GM18868 (cell line): ENCODE measurements around the gene DNAH17.

ENCODE experiments used
- ATAC-seq: cut with Tn5 transposase; IDR thresholded peaks from one replicate; pipeline ENCODE4 v1.9.1; 2021; ENCODE audit warnings: mild to moderate bottlenecking, moderate library complexity; ENCODE audit not compliant: unreplicated experiment

DNAH17 gene

GRCh38 chr17:78434455-78435329 is 142.5 kb downstream of the DNAH17 start:
- ATAC-seq: no peak

- no peak for ATAC-seq
Observed at GRCh38 chr17:78433780-78434335, 143.3 kb downstream of the DNAH17 start.

GRCh38 chr17:78433013-78433727 is 144.0 kb downstream of the DNAH17 start:
- ATAC-seq: no peak

DNA sequence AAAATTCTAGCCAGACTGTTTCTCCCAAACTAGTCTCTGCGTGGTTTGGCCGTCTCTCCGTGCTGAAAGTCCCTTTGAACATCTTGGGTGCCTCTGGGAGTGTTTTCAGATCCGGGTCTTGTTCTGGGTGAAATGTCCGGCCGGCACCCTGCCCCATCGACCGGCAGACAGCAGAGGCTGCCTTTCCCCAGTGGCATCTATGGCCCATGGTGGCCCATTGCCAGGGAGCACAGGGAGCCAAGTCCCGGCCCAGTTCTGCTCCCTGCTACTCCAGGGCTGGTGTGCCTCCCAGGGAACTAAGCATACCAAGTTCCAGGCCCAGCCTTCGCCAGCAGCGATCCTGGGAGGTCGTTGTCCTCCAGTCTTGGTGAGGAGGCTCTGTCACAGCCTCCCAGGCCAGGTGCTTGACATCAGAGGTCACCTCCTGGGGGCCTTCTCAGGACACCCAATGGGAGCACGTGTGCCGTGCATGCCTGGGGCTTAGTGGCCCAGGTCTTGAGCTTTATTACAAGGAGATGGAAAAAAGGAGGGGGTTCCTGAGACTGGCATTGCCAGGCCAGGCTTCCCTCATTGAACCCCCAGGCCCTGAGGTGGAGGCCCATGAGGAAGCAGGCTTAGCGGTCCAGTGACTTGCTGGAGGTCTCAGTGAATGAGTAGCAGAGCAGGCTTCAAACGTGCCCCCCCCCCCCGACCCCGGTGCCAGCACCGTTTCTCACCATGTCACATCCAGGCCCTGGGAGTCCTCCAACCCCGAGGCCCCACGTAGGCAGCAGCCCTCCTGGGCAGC is 144.8 kb downstream of the DNAH17 start:
- ATAC-seq: no peak

DNA sequence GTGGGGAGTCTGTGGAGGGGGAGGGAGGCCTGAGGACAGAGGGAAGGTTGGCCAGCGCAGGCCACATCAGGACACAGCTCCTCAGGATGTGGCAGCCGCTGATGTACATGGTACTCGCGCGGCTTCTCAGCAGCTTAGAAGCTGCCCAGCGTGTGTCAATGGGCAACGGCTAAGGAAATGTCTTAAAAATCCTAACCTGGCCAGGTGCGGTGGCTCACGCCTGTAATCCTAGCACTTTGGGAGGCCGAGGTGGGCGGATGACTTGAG is 145.6 kb downstream of the DNAH17 start:
- ATAC-seq: no peak

- ATAC-seq: no peak
Observed at GRCh38 chr17:78430892-78431691, 146.1 kb downstream of the DNAH17 start.

DNA sequence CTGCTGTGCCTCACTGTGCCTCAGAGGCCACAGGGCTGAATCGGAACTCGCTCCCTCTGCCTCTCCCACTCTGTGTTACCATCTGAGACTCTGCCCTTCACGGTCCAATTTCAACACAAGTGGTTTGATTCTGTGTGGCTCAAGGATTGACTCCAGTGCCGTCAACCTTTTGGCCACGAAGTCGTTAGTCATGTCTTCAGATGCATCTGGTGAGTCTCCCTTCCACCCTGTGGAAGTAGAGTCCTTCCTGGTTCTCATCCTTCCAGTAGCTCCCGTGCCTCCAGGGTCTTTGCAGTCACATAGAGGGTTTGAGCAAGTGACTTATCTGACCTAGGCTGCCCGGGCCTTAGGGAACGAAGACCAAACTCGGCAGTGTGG is 147.6 kb downstream of the DNAH17 start:
- no peak for ATAC-seq

- ATAC-seq: no peak
Observed at GRCh38 chr17:78428836-78429617, 148.2 kb downstream of the DNAH17 start.

DNA sequence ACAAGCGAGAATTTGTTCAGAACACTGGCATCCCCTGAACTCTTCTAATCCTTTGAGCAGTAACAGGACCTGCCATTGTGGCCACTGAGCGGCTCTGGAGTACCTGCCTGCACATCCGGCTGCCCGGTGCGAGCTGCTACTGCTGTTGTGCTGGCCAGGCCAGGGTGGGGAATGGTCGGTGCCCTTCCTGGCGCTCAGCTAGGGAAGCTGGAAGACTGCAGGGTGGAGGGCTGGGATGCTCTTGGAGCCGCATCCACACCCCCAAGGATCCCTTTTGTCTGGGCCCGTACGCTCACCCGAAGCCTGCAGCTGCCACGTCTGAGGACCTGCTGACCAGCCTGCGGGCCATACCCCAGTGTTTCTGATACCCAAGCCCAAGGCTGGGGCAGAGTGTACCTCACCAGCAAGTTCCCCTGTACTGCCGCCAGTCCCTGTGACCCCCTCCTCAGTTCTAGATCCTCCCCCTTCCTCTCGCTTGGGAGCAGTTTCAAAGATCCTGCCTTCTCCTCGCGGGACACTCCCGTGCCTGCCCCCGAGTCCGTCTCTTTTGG is 149.1 kb downstream of the DNAH17 start:
- no peak for ATAC-seq

GRCh38 chr17:78427140-78427539 is 150.1 kb downstream of the DNAH17 start:
- ATAC-seq: no peak

- no peak for ATAC-seq
Observed at GRCh38 chr17:78426293-78426879, 150.8 kb downstream of the DNAH17 start.

- no peak for ATAC-seq
Observed at GRCh38 chr17:78425429-78425828, 151.8 kb downstream of the DNAH17 start.

DNA sequence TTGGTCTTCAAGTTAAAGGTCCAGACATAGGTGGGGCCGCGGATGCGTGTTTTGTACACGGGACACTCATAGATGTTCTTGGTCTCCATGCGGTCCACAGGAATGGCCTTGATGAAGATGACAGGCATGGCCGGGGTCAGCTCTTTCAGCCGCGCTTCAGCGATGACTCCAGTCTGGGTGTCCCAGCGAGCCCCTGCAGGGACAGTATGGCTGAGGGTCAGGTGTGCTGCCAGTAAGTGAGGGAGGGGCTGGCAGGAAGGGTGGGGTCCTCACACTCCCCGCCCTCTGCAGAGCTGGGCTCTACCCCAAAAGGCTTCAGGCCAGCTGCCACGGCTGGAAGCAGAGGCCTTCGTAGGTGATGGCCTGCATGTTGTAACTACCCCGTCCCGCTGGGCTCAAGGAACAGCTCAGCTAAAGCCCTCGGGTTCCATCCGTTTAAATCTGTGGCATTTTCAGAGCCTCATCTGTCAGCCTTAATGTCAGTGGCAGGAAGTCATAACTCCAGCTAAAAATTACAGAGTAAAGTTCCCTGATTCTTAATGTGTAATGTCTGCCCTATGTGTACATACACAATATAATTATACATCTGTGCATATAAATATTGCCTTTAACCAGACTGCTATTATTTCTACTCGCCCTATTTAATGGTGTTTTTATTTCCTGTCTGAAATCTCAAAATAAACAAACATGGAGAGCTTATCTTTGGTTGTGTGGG is 153.1 kb downstream of the DNAH17 start:
- no peak for ATAC-seq

DNA sequence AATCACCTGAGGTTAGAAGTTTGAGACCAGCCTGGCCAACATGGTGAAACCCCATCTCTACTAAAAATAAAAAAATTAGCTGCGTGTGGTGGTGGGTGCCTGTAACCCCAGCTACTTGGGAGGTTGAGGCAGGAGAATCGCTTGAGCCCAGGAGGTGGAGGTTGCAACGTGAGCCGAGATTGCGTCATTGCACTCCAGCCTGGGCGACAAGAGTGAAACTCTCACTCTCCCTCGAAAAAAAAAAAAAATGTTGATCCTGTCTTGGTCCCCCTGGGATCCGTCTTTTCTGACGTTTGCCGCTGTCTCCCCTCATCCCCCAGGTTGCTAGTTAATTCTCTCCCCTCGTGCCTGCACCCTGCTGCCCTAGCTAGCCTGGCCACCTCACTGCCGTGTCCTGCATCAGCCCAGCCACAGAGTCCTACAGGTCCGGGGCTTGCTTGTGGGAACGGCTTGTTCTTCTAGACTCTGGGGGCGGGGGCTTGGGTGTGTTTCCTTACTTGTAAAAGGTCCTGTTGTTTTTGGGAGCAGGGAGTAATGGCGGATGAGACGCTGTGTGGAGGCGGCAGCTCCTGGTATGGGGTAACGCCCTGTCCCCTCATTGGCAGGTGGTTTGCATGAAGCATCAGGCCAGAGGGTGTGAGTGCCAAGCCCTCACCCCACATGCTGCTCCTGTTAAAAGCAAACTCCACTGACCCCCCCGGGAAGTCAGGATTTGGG is 154.2 kb downstream of the DNAH17 start:
- no peak for ATAC-seq

DNA sequence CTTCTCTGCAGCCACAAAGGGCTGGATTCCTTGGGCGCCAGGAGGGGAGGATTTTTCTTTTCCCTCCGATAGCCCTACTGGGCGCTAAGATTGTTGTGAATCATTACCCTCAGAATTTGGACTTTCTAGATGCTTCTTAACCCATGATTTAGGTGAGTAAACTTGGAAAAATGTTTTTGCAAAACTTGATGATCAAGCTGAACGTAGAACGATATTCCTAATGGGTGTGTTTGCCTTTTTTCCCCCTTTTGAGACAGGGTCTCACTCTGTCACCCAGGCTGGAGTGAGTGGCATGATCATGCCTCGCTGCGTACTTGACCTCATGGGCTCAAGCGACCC is 155.0 kb downstream of the DNAH17 start:
- no peak for ATAC-seq

DNA sequence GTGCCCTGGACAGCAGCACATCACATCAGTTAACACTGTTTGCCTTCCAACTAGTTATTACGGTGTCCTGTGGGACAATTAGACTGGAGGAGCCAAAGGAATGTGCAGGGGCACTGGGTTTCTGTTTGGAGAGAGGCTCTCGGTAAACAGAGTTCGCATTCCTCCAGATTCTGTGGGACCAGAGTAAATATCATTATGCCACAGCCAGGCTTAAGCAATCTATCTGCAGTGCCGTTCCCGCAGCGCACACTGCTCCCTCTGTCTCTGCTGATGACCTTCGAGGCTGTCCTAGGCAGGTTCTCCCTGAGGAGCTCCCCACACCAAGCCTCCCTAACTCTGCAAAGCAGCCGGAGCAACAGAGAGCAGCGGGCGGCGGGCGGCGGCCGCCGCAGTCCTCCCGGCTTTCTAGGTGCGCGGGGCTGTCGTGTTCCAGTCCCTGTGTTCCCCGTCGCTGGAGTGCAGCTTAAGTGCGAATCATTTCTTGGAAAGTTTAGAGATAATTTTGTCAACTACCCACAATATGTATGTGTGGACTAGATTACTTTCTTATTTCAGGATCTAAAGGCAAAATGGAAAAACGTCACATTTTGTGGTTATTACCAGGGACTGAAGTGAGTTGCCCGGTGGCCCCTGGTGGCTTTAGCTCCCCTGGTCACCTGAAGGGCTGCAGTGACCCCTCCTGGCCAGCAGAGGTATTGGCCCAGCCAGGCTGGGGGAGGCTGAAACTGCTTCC is 155.5 kb downstream of the DNAH17 start:
- no peak for ATAC-seq

- ATAC-seq: no peak
Observed at GRCh38 chr17:78421084-78421533, 156.1 kb downstream of the DNAH17 start.
